ENCODE data around the gene IL6R. TPM values are rescaled to one million over a fixed set of nuclear protein-coding genes. Genes with fewer than 3 reads are reported as not detected.

The IL6R gene
- total and polyA plus RNA-seq, 2 donors from 2014 or later: 6.2 to 33.0 TPM

GRCh38 chr1:154403261-154403943, 1.7 kb upstream of the IL6R start:
- Histone ChIP-seq H3K36me3 (ENCODE audit: control insufficient read depth in 2 of 3, insufficient read depth in 3 of 3, low read length in 3 of 3) (no peaks in the 10 kb centered on the region), H3K27me3 (ENCODE audit: control insufficient read depth, insufficient read depth, low read length) (peaks cover 4% of the 10 kb centered on the region), H3K4me1 (ENCODE audit: control insufficient read depth in 2 of 3, insufficient read depth in 2 of 3, low read depth in 1 of 3, low read length in 3 of 3) (peaks cover 0 to 21% (median 3%) of the 10 kb centered on the region in 3 donors), H3K9me3 (ENCODE audit: control insufficient read depth in 2 of 3, insufficient read depth in 1 of 3, low read length in 3 of 3) (no peaks in the 10 kb centered on the region), H3K27ac (ENCODE audit: low read depth in 2 of 2, low read length in 2 of 2) (no peak overlapping the region), H3K4me3 (ENCODE audit: low read length in 3 of 3) (no peak overlapping the region), H3K9ac (ENCODE audit: low read length in 3 of 3) (no peak overlapping the region)
- FAIRE-seq: no peak
- DNase-seq: no peak
- TF ChIP-seq, protein P1, sequence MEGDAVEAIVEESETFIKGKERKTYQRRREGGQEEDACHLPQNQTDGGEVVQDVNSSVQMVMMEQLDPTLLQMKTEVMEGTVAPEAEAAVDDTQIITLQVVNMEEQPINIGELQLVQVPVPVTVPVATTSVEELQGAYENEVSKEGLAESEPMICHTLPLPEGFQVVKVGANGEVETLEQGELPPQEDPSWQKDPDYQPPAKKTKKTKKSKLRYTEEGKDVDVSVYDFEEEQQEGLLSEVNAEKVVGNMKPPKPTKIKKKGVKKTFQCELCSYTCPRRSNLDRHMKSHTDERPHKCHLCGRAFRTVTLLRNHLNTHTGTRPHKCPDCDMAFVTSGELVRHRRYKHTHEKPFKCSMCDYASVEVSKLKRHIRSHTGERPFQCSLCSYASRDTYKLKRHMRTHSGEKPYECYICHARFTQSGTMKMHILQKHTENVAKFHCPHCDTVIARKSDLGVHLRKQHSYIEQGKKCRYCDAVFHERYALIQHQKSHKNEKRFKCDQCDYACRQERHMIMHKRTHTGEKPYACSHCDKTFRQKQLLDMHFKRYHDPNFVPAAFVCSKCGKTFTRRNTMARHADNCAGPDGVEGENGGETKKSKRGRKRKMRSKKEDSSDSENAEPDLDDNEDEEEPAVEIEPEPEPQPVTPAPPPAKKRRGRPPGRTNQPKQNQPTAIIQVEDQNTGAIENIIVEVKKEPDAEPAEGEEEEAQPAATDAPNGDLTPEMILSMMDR (IDR thresholded peaks at IDR 0.05; ENCODE audit: borderline replicate concordance, extremely low read depth, insufficient read depth): no peak
- intact Hi-C loops (cut with DNase I): no loop called here

DNA sequence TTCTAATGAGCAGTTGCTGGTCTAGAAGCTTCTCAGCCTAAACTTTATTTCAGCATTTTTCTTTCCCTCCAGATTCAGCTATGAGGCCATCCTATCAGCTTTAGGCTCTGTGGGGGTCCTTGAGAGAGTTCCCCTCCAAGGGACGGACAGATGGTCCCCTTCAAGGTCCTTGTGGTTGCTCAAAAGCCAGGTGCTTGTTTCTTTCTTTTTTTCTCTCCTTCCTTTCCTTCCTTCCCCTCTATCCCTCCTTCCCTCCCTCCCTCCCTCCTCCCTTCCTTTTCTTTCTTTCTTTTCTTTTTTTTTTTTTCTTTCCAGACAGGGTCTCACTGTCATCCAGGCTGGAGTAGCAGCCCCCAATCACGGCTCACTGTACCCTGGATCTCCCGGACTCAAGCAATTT, 1.2 kb upstream of the IL6R start:
- TF ChIP-seq, protein P1 (IDR thresholded peaks at IDR 0.05; ENCODE audit: borderline replicate concordance, extremely low read depth, insufficient read depth): no peak
- peaks cover 0 to 22% (median 3%) of the 10 kb centered on the region in 3 donors for H3K4me1 ChIP-seq (ENCODE audit: control insufficient read depth in 2 of 3, insufficient read depth in 2 of 3, low read depth in 1 of 3, low read length in 3 of 3)
- H3K9me3 ChIP-seq (ENCODE audit: control insufficient read depth in 2 of 3, insufficient read depth in 1 of 3, low read length in 3 of 3): no peaks in the 10 kb centered on the region
- intact Hi-C loops (cut with DNase I): no loop called here
- H3K27ac ChIP-seq (ENCODE audit: low read depth in 2 of 2, low read length in 2 of 2): no peak overlapping the region
- no peak for DNase-seq
- FAIRE-seq: no peak
- H3K27me3 ChIP-seq (ENCODE audit: control insufficient read depth, insufficient read depth, low read length): peaks cover 4% of the 10 kb centered on the region
- no peak overlapping the region for H3K4me3 ChIP-seq (ENCODE audit: low read length in 3 of 3)
- H3K9ac ChIP-seq (ENCODE audit: low read length in 3 of 3): no peak overlapping the region
- H3K36me3 ChIP-seq (ENCODE audit: control insufficient read depth in 2 of 3, insufficient read depth in 3 of 3, low read length in 3 of 3): no peaks in the 10 kb centered on the region

- Histone ChIP-seq H3K27ac (ENCODE audit: low read depth in 2 of 2, low read length in 2 of 2) (peak overlapping the region; percentile 94 to 97), H3K36me3 (ENCODE audit: control insufficient read depth in 2 of 3, insufficient read depth in 3 of 3, low read length in 3 of 3) (no peaks in the 10 kb centered on the region), H3K4me3 (ENCODE audit: low read length in 3 of 3) (peak overlapping the region in 2 of 3 donors; percentile 74 to 81), H3K27me3 (ENCODE audit: control insufficient read depth, insufficient read depth, low read length) (peaks cover 4% of the 10 kb centered on the region), H3K9ac (ENCODE audit: low read length in 3 of 3) (peak overlapping the region in 2 of 3 donors; percentile 58 to 64), H3K4me1 (ENCODE audit: control insufficient read depth in 2 of 3, insufficient read depth in 2 of 3, low read depth in 1 of 3, low read length in 3 of 3) (peaks cover 0 to 22% (median 4%) of the 10 kb centered on the region in 3 donors), H3K9me3 (ENCODE audit: control insufficient read depth in 2 of 3, insufficient read depth in 1 of 3, low read length in 3 of 3) (no peaks in the 10 kb centered on the region)
- DNase-seq (peak in 1 of 5 donors; percentile 62), FAIRE-seq (no peak)
- TF ChIP-seq, protein P1 (IDR thresholded peaks at IDR 0.05; ENCODE audit: borderline replicate concordance, extremely low read depth, insufficient read depth): no peak
- intact Hi-C loops (cut with DNase I): no loop called here
Observed at GRCh38 chr1:154404511-154404931, 622 bp upstream of the IL6R start.
